Neural cell (in vitro differentiated cells): ENCODE results near the gene NRG3. TPM values are rescaled to one million over a fixed set of nuclear protein-coding genes. Genes with fewer than 3 reads are reported as not detected.

Source experiments
- H2AFZ ChIP-seq: fragments of 200-600, 300-800 bp; sonication (generic), shearing (Covaris generic); 2 replicates; pipeline ENCODE4 v1.6.0; 2014; ENCODE audit warnings: low read depth, mild to moderate bottlenecking, antibody characterized with exemption, low read length, moderate library complexity
- H3F3A ChIP-seq: fragments of 200-600 bp; shearing (Covaris generic); 2 replicates; pipeline ENCODE4 v1.6.1; 2016; ENCODE audit warnings: mild to moderate bottlenecking, moderate library complexity, mixed read lengths, antibody characterized with exemption, low read length; ENCODE audit not compliant: insufficient read depth, poor library complexity, severe bottlenecking
- H3K27ac ChIP-seq: fragments of 200-600, 300-800 bp; sonication (generic), shearing (Covaris generic); 2 replicates; pipeline ENCODE4 v1.5.1; 2014; ENCODE audit warnings: mild to moderate bottlenecking, low read length, moderate library complexity
- H3K27me3 ChIP-seq: fragments of 300-800, 200-600 bp; sonication (generic), shearing (Covaris generic); 2 replicates; pipeline ENCODE4 v1.6.0; 2014; ENCODE audit warnings: mild to moderate bottlenecking, low read depth, low read length, moderate library complexity; ENCODE audit not compliant: insufficient read depth
- H3K36me3 ChIP-seq: fragments of 300-800, 200-600 bp; sonication (generic), shearing (Covaris generic); 2 replicates; pipeline ENCODE4 v1.5.1; 2014; ENCODE audit warnings: mild to moderate bottlenecking, antibody characterized with exemption, low read length, moderate library complexity; ENCODE audit not compliant: insufficient read depth
- H3K4me2 ChIP-seq: fragments of 300-800, 200-600 bp; sonication (generic), shearing (Covaris generic); 2 replicates; pipeline ENCODE4 v1.6.0; 2014; ENCODE audit warnings: mild to moderate bottlenecking, low read length
- H3K4me3 ChIP-seq: fragments of 300-800, 200-600 bp; sonication (generic), shearing (Covaris generic); 2 replicates; pipeline ENCODE4 v1.5.1; 2014; ENCODE audit warnings: mild to moderate bottlenecking, low read length, moderate library complexity
- H3K79me2 ChIP-seq: fragments of 200-600 bp; shearing (Covaris generic); replicated peaks from 2 replicates; pipeline ENCODE4 v1.6.0; 2014; ENCODE audit warnings: mild to moderate bottlenecking, low read length, moderate library complexity; ENCODE audit not compliant: insufficient read depth
- H3K9ac ChIP-seq: fragments of 300-800, 200-600 bp; sonication (generic), shearing (Covaris generic); 2 replicates; pipeline ENCODE4 v1.6.1; 2016; ENCODE audit warnings: mild to moderate bottlenecking, low read length, mixed read lengths
- H3K9me2 ChIP-seq: fragments of 200-600 bp; shearing (Covaris generic); 2 replicates; pipeline ENCODE4 v1.6.1; 2016; ENCODE audit warnings: mild to moderate bottlenecking, low read length, mixed read lengths; ENCODE audit not compliant: insufficient read depth
- H3K9me3 ChIP-seq: fragments of 200-600, 300-800 bp; sonication (generic), shearing (Covaris generic); 2 replicates; pipeline ENCODE4 v1.6.1; 2016; ENCODE audit warnings: mild to moderate bottlenecking, mixed run types, low read length, moderate library complexity, mixed read lengths
- H4K20me1 ChIP-seq: fragments of 200-600 bp; shearing (Covaris generic); 2 replicates; pipeline ENCODE4 v1.6.1; 2016; ENCODE audit warnings: mild to moderate bottlenecking, mixed run types; ENCODE audit not compliant: insufficient read depth
- CTCF ChIP-seq: fragments of 450-650 bp; IDR thresholded peaks from 2 replicates; pipeline ENCODE4 v1.5.1; 2014; ENCODE audit warnings: antibody characterized with exemption, mild to moderate bottlenecking, moderate library complexity; ENCODE audit not compliant: poor library complexity, severe bottlenecking
- EP300 ChIP-seq: fragments of 450-650 bp; conservative IDR thresholded peaks from 2 replicates; pipeline ENCODE4 v1.6.1; 2014; ENCODE audit warnings: antibody characterized with exemption, mild to moderate bottlenecking, moderate library complexity; ENCODE audit not compliant: poor library complexity, severe bottlenecking
- EZH2 ChIP-seq: fragments of 200-600, 300-800 bp; shearing (Covaris generic), sonication (generic); IDR thresholded peaks from 2 replicates; pipeline ENCODE4 v1.6.1; 2014; ENCODE audit warnings: antibody characterized with exemption, low read length, borderline replicate concordance, mild to moderate bottlenecking; ENCODE audit not compliant: insufficient read depth, poor library complexity, severe bottlenecking
- MXI1 ChIP-seq: fragments of 450-650 bp; conservative IDR thresholded peaks from 2 replicates; pipeline ENCODE4 v1.6.1; 2014; ENCODE audit warnings: antibody characterized with exemption, mild to moderate bottlenecking; ENCODE audit not compliant: poor library complexity, severe bottlenecking
- POLR2AphosphoS5 ChIP-seq: IDR thresholded peaks from 2 replicates; pipeline ENCODE4 v1.6.1; 2012
- RAD21 ChIP-seq: fragments of 450-650 bp; conservative IDR thresholded peaks from 2 replicates; pipeline ENCODE4 v1.6.1; 2014; ENCODE audit warnings: antibody characterized with exemption, mild to moderate bottlenecking, moderate library complexity
- SMC3 ChIP-seq: fragments of 450-650 bp; conservative IDR thresholded peaks from 2 replicates; pipeline ENCODE4 v1.6.1; 2014; ENCODE audit warnings: antibody characterized with exemption, mild to moderate bottlenecking, moderate library complexity; ENCODE audit not compliant: poor library complexity
- TAF1 ChIP-seq: IDR thresholded peaks from 2 replicates; pipeline ENCODE4 v1.6.1; 2012; ENCODE audit warnings: low read depth
- polyA plus RNA-seq: library from polyadenylated mRNA; depleted of rRNA; stranded (reverse); fragments of >200 nt; gene quantifications from 2 replicates; pipeline ENCODE4 v1.2.3, GENCODE V29; 2014
- TF ChIP-seq, protein P1 (sequence below): IDR thresholded peaks from 2 replicates; pipeline ENCODE4 v1.6.1; 2012; ENCODE audit warnings: borderline replicate concordance

Gene NRG3
- polyA plus RNA-seq, 1 donor from 2014 or later, result 14.0 TPM

GRCh38 chr10:82409671-82410070 is 534.7 kb downstream of the NRG3 start:
- no peak overlapping the region for H3K4me3 ChIP-seq

DNA sequence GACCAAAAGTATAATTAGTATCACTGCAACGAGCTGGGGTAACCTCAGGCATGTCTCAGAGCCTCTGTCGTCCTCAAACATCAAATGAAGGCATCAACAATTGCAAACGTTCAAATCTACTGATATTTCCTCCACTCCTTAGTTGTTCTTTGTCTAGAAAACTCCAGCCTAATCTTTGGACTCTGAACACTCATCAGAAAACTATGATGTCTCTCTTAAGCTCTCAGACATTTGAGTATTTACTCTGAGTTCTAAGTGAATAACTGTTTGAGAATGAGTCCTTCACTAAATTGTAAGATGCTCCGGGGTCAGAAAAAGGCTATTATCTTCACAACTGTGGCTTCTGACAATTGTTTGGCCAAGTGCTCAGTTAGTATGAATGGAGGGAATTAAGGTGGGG is 536.4 kb downstream of the NRG3 start:
- Histone ChIP-seq H3K79me2 (no peaks in the 10 kb centered on the region), H3K27me3 (no peaks in the 10 kb centered on the region), H3K9ac (no peak overlapping the region), H3K9me3 (peaks cover 2% of the 10 kb centered on the region), H3F3A (no peaks in the 10 kb centered on the region), H4K20me1 (no peaks in the 10 kb centered on the region), H2AFZ (no peak overlapping the region), H3K27ac (no peak overlapping the region), H3K36me3 (no peaks in the 10 kb centered on the region), H3K4me2 (no peak overlapping the region), H3K4me3 (no peak overlapping the region), H3K9me2 (no peaks in the 10 kb centered on the region)
- TF ChIP-seq EP300 (no peak), CTCF (no peak), TAF1 (no peak), SMC3 (no peak), RAD21 (no peak), POLR2AphosphoS5 (no peak), MXI1 (no peak), EZH2 (no peak)
- TF ChIP-seq, protein P1, sequence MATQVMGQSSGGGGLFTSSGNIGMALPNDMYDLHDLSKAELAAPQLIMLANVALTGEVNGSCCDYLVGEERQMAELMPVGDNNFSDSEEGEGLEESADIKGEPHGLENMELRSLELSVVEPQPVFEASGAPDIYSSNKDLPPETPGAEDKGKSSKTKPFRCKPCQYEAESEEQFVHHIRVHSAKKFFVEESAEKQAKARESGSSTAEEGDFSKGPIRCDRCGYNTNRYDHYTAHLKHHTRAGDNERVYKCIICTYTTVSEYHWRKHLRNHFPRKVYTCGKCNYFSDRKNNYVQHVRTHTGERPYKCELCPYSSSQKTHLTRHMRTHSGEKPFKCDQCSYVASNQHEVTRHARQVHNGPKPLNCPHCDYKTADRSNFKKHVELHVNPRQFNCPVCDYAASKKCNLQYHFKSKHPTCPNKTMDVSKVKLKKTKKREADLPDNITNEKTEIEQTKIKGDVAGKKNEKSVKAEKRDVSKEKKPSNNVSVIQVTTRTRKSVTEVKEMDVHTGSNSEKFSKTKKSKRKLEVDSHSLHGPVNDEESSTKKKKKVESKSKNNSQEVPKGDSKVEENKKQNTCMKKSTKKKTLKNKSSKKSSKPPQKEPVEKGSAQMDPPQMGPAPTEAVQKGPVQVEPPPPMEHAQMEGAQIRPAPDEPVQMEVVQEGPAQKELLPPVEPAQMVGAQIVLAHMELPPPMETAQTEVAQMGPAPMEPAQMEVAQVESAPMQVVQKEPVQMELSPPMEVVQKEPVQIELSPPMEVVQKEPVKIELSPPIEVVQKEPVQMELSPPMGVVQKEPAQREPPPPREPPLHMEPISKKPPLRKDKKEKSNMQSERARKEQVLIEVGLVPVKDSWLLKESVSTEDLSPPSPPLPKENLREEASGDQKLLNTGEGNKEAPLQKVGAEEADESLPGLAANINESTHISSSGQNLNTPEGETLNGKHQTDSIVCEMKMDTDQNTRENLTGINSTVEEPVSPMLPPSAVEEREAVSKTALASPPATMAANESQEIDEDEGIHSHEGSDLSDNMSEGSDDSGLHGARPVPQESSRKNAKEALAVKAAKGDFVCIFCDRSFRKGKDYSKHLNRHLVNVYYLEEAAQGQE, result no peak

More at GRCh38 chr10:82409671-82410070, 534.7 kb downstream of the NRG3 start:
- Histone ChIP-seq H3F3A (no peaks in the 10 kb centered on the region), H3K27ac (no peak overlapping the region), H3K9me2 (no peaks in the 10 kb centered on the region), H3K4me2 (no peak overlapping the region), H3K27me3 (no peaks in the 10 kb centered on the region), H2AFZ (no peak overlapping the region), H3K9ac (no peak overlapping the region), H3K36me3 (no peaks in the 10 kb centered on the region), H4K20me1 (no peaks in the 10 kb centered on the region), H3K79me2 (no peaks in the 10 kb centered on the region), H3K9me3 (peaks cover 2% of the 10 kb centered on the region)
- TF ChIP-seq SMC3, result no peak
- TF ChIP-seq, protein P1, result no peak
- no peak for TF ChIP-seq CTCF
- TF ChIP-seq TAF1, result no peak
- no peak for TF ChIP-seq POLR2AphosphoS5
- TF ChIP-seq EP300, result no peak
- TF ChIP-seq EZH2, result no peak
- no peak for TF ChIP-seq RAD21
- TF ChIP-seq MXI1, result no peak
